ENCODE data around the gene TBC1D2B.

Gene TBC1D2B

GRCh38 chr15:78054518-78054917, 23.0 kb downstream of the TBC1D2B start:
- no peak for TF ChIP-seq JUND (IDR thresholded peaks at IDR 0.05; ENCODE audit: low read depth)
- in situ Hi-C loops (cut with HindIII; ENCODE audit: low pct_unique_long_range_greater_than_20kb, low sequenced_read_pairs): no loop called here

GRCh38 chr15:78052545-78052944, 25.0 kb downstream of the TBC1D2B start:
- in situ Hi-C loops (cut with HindIII; ENCODE audit: low pct_unique_long_range_greater_than_20kb, low sequenced_read_pairs): no loop called here
- no peak for DNase-seq (ENCODE audit: low read depth in 1 of 2, low spot score in 1 of 2)
- no peak for TF ChIP-seq JUND (IDR thresholded peaks at IDR 0.05; ENCODE audit: low read depth)

More at GRCh38 chr15:78054518-78054917, 23.0 kb downstream of the TBC1D2B start:
- no peak for DNase-seq (ENCODE audit: low read depth in 1 of 2, low spot score in 1 of 2)

GRCh38 chr15:78052001-78052401, 25.5 kb downstream of the TBC1D2B start:
- no peak for TF ChIP-seq JUND (IDR thresholded peaks at IDR 0.05; ENCODE audit: low read depth)
- in situ Hi-C loops (cut with HindIII; ENCODE audit: low pct_unique_long_range_greater_than_20kb, low sequenced_read_pairs): no loop called here
- no peak for DNase-seq (ENCODE audit: low read depth in 1 of 2, low spot score in 1 of 2)

- in situ Hi-C loops (cut with HindIII; ENCODE audit: low pct_unique_long_range_greater_than_20kb, low sequenced_read_pairs): no loop called here
- no peak for TF ChIP-seq JUND (IDR thresholded peaks at IDR 0.05; ENCODE audit: low read depth)
- no peak for DNase-seq (ENCODE audit: low read depth in 1 of 2, low spot score in 1 of 2)
Observed at GRCh38 chr15:78051596-78051995, 25.9 kb downstream of the TBC1D2B start.

GRCh38 chr15:78050826-78051225, 26.7 kb downstream of the TBC1D2B start:
- no peak for TF ChIP-seq JUND (IDR thresholded peaks at IDR 0.05; ENCODE audit: low read depth)
- in situ Hi-C loops (cut with HindIII; ENCODE audit: low pct_unique_long_range_greater_than_20kb, low sequenced_read_pairs): no loop called here
- no peak for DNase-seq (ENCODE audit: low read depth in 1 of 2, low spot score in 1 of 2)

GRCh38 chr15:78050441-78050809, 27.1 kb downstream of the TBC1D2B start:
- no peak for TF ChIP-seq JUND (IDR thresholded peaks at IDR 0.05; ENCODE audit: low read depth)
- no peak for DNase-seq (ENCODE audit: low read depth in 1 of 2, low spot score in 1 of 2)
- in situ Hi-C loops (cut with HindIII; ENCODE audit: low pct_unique_long_range_greater_than_20kb, low sequenced_read_pairs): no loop called here

GRCh38 chr15:78049691-78050440, 27.6 kb downstream of the TBC1D2B start:
- in situ Hi-C loops (cut with HindIII; ENCODE audit: low pct_unique_long_range_greater_than_20kb, low sequenced_read_pairs): no loop called here
- no peak for TF ChIP-seq JUND (IDR thresholded peaks at IDR 0.05; ENCODE audit: low read depth)
- no peak for DNase-seq (ENCODE audit: low read depth in 1 of 2, low spot score in 1 of 2)

GRCh38 chr15:78048628-78048920, 28.9 kb downstream of the TBC1D2B start:
- no peak for DNase-seq (ENCODE audit: low read depth in 1 of 2, low spot score in 1 of 2)
- in situ Hi-C loops (cut with HindIII; ENCODE audit: low pct_unique_long_range_greater_than_20kb, low sequenced_read_pairs): no loop called here
- no peak for TF ChIP-seq JUND (IDR thresholded peaks at IDR 0.05; ENCODE audit: low read depth)

- no peak for DNase-seq (ENCODE audit: low read depth in 1 of 2, low spot score in 1 of 2)
- in situ Hi-C loops (cut with HindIII; ENCODE audit: low pct_unique_long_range_greater_than_20kb, low sequenced_read_pairs): no loop called here
- TF ChIP-seq JUND (IDR thresholded peaks at IDR 0.05; ENCODE audit: low read depth): no peak
Observed at GRCh38 chr15:78047761-78048627, 29.5 kb downstream of the TBC1D2B start.

GRCh38 chr15:78046796-78047341, 30.6 kb downstream of the TBC1D2B start:
- DNase-seq (ENCODE audit: low read depth in 1 of 2, low spot score in 1 of 2): no peak
- in situ Hi-C loops (cut with HindIII; ENCODE audit: low pct_unique_long_range_greater_than_20kb, low sequenced_read_pairs): no loop called here
- TF ChIP-seq JUND (IDR thresholded peaks at IDR 0.05; ENCODE audit: low read depth): no peak

- no peak for DNase-seq (ENCODE audit: low read depth in 1 of 2, low spot score in 1 of 2)
Observed at GRCh38 chr15:78045189-78045588, 32.3 kb downstream of the TBC1D2B start.

GRCh38 chr15:78044407-78045155, 32.9 kb downstream of the TBC1D2B start:
- in situ Hi-C loops (cut with HindIII; ENCODE audit: low pct_unique_long_range_greater_than_20kb, low sequenced_read_pairs): no loop called here
- no peak for TF ChIP-seq JUND (IDR thresholded peaks at IDR 0.05; ENCODE audit: low read depth)
- DNase-seq (ENCODE audit: low read depth in 1 of 2, low spot score in 1 of 2): no peak

More at GRCh38 chr15:78045189-78045588, 32.3 kb downstream of the TBC1D2B start:
- TF ChIP-seq JUND (IDR thresholded peaks at IDR 0.05; ENCODE audit: low read depth): no peak
- in situ Hi-C loops (cut with HindIII; ENCODE audit: low pct_unique_long_range_greater_than_20kb, low sequenced_read_pairs): no loop called here

All from T47D (cell line).